RWPE1 (cell line): ENCODE measurements around the gene DAAM2.

Experiments used
- CTCF ChIA-PET: fragments of 350-600 bp; sonication (Branson Sonifier 250); formaldehyde crosslinking; extraction: SDS; loops from one replicate; lab custom pipeline; 2021; lab: Yijun Ruan, JAX
- POLR2A ChIA-PET: fragments of 400-600 bp; formaldehyde crosslinking; extraction: SDS; loops from one replicate; lab custom pipeline; 2020; ENCODE audit warnings: antibody characterized with exemption; ENCODE audit not compliant: low non-redundant PET; lab: Yijun Ruan, JAX
- DNase-seq: peaks from one replicate; pipeline ENCODE4 v3.0.0; 2012; ENCODE audit warnings: low spot score
- H3K27ac ChIP-seq: fragments of 450-650 bp; 2 replicates; pipeline ENCODE4 v1.5.1; 2017
- TF ChIP-seq, protein P1 (sequence below): fragments of 450-650 bp; conservative IDR thresholded peaks from 2 replicates; pipeline ENCODE4 v1.5.1; 2017; ENCODE audit warnings: low read depth, mild to moderate bottlenecking

DAAM2 gene

DNA sequence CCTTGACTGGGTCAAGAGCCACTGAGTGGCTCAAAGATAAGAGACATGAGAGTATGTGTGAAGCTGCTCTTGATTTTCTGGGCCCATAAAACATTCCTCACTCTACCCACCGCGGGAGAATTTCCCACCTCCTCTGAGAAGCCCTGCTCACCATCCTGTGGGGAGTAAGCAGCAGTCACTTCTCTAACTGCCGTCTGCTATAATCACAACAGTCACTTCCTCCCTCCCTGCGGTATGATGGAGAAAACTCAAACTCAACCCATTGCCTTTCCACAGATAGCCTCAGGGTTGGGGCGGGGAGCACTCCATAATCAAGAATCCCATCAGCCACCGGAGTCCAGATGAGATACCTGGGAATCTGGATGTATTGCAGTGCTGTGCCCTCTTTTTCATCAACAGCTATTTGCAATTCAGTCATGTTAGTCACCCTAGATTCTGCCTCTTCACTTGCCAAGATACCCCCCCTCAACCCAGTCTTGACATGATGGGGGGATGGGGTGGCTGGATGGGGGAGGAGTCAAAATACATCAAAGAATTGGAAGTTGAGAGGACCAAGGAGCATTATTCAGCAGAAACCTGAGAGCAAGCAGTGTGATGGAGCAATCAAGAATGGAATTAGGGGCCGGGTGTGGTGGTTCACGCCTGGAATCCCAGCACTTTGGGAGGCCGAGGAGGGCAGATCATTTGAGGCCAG is 137.0 kb downstream of the DAAM2 start:
- ChIA-PET POLR2A (interaction anchor here (0.7 kb wide), 1 partner anchor 13 kb away, joined by 8 read pairs; no protein-coding TSS in a partner anchor), CTCF (no interaction called here)
- TF ChIP-seq, protein P1, sequence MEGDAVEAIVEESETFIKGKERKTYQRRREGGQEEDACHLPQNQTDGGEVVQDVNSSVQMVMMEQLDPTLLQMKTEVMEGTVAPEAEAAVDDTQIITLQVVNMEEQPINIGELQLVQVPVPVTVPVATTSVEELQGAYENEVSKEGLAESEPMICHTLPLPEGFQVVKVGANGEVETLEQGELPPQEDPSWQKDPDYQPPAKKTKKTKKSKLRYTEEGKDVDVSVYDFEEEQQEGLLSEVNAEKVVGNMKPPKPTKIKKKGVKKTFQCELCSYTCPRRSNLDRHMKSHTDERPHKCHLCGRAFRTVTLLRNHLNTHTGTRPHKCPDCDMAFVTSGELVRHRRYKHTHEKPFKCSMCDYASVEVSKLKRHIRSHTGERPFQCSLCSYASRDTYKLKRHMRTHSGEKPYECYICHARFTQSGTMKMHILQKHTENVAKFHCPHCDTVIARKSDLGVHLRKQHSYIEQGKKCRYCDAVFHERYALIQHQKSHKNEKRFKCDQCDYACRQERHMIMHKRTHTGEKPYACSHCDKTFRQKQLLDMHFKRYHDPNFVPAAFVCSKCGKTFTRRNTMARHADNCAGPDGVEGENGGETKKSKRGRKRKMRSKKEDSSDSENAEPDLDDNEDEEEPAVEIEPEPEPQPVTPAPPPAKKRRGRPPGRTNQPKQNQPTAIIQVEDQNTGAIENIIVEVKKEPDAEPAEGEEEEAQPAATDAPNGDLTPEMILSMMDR: no peak
- H3K27ac ChIP-seq: no peak overlapping the region
- no peak for DNase-seq

DNA sequence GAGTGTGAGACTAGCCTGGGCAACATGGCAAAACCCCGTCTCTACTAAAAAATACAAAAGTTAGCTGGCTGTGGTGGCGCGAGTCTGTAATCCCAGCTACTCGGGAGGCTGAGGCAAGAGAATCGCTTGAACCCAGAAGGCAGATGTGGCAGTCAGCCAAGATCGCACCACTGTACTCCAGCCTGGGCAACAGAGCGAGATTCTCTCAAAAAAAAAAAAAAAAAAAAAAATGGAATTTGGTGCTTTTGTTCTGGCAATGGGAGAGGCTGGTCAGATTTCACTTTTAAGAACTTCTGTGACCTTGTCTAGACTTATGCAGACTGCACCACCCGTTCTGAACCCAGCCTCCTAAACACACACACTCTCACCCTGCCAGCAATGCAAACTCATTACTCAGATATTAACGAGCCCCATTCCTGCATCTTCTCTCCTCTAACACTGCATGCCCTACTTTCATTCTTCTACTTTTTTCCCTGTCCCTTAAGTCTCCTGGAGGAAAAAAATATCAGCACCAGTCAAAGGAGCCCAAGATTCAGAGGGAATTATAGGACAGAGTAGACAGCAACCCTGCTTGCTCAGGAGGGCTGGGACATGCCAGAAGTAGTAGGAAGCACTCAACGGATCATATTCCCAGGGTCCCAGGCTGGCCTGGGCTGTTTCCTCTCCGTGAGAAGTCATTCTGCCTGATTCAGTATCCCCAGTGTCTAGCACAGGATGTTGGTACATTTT is 137.7 kb downstream of the DAAM2 start:
- H3K27ac ChIP-seq: no peak overlapping the region
- no peak for DNase-seq
- CTCF ChIA-PET: no interaction called here
- POLR2A ChIA-PET: interaction anchor here (0.7 kb wide), 1 partner anchor 14 kb away, joined by 8 read pairs; no protein-coding TSS in a partner anchor
- TF ChIP-seq, protein P1: no peak

DNA sequence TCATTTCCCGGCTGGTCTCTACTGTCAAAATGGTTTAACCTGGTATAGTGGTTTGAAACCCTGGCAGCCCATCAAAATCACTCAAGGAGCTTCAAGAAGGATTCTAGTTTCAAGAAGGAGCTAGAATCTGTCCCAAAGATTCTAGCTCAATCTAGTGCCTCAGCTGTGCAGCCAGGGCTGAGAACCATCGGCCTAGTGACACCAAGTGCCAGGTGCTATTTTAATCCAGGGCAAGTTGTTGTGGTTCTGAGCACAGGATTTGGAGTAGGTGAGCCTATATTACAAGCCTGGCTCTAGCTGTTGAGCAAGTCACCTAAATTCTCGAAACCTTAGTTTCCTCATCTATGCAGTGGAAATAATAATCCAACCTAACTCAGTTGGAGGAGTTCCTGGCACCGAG is 138.4 kb downstream of the DAAM2 start:
- H3K27ac ChIP-seq: no peak overlapping the region
- no peak for DNase-seq
- TF ChIP-seq, protein P1: no peak
- POLR2A ChIA-PET: no interaction called here
- CTCF ChIA-PET: no interaction called here

DNA sequence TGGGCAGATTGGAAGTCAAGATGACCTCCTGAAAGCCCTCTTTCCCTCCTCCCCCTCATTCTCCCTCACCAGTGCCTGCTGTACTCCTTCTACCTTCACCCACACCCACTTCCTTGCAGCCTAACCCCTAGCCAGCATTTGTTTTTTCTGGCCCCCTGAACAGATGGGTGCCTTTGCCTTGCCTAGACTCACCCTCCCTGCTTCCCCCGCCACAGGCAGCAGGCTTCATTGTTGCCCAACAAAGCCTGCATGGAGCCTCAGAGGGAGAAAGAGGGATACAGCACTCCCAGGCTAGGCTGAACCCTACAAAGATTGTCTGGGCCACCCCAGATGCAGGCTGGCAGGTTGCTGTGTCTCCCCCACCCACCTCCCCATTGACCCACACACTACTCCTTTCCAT is 139.4 kb downstream of the DAAM2 start:
- H3K27ac ChIP-seq: no peak overlapping the region
- POLR2A ChIA-PET: no interaction called here
- TF ChIP-seq, protein P1: no peak
- CTCF ChIA-PET: no interaction called here
- no peak for DNase-seq

DNA sequence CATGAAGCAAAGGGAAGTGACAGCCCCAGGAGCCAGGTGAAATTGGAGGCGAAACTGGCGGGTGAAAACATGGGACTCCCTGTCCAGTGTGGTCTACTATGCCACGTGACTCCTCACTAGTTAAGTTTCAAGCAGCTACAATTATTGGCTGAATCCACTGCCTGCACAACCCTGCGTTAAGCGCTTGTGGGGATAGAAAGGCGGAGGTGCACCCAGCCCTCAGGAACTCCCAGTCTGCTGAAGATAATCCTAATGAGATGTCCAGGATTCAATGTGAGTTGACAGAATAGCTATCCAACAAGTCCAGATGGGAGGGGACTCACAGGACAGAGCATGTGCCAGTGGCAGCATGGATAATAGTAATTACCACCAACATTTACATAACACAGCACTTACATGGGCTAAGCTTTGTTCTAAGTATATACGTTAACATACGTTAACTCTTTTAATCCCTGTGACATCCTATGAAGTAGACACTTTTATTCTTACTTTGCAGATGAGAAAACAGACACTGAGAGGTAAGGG is 140.3 kb downstream of the DAAM2 start:
- ChIA-PET POLR2A (no interaction called here), CTCF (no interaction called here)
- H3K27ac ChIP-seq: no peak overlapping the region
- TF ChIP-seq, protein P1: no peak
- no peak for DNase-seq

DNA sequence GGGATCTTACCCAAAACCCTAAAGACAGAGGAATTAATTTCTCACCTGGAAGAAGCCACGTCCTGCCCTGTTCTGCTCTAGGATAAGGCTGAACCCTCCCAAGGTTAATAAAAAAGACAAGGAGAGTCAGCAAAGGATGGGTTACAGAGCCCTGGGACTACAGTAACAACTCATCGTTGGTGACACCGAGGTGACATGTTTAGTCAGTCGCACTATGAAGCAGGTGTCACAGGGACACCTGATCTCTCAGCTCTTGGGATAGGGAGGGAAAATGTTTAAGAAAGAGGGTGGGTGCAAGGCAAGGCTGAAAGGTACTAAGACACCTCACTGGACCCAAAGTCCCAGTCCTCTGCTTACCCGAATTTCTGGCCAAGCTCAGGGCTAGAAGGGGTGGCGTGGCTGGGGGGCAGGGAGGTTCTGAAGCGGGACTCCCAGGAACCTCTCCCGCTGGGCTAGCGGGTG is 141.5 kb downstream of the DAAM2 start:
- CTCF ChIA-PET: interaction anchor here (0.6 to 1.1 kb wide), 2 partner anchors 47 to 1068 kb away, joined by 5 read pairs; no protein-coding TSS in a partner anchor
- TF ChIP-seq, protein P1: no peak
- no peak overlapping the region for H3K27ac ChIP-seq
- POLR2A ChIA-PET: no interaction called here
- no peak for DNase-seq
